Nephron progenitor cell (in vitro differentiated cells): ENCODE measurements around the gene FAM193B.

Experiments used
- DNase-seq: peaks from one replicate; pipeline ENCODE4 v3.0.0; 2021
- H3K27ac Mint-ChIP-seq: 2 replicates; pipeline ENCODE4 v1.8.0; 2021; ENCODE audit warnings: mild to moderate bottlenecking, moderate library complexity, mixed read lengths
- H3K27me3 Mint-ChIP-seq: 2 replicates; pipeline ENCODE4 v1.8.0; 2021; ENCODE audit warnings: mild to moderate bottlenecking, low read depth, mixed read lengths; ENCODE audit not compliant: poor library complexity
- H3K36me3 Mint-ChIP-seq: 2 replicates; pipeline ENCODE4 v1.8.0; 2021; ENCODE audit warnings: low read depth, mixed read lengths
- H3K4me1 Mint-ChIP-seq: 2 replicates; pipeline ENCODE4 v1.8.0; 2021; ENCODE audit warnings: mixed read lengths
- H3K4me3 Mint-ChIP-seq: 2 replicates; pipeline ENCODE4 v1.8.0; 2021; ENCODE audit warnings: mild to moderate bottlenecking, moderate library complexity, mixed read lengths
- H3K9me3 Mint-ChIP-seq: 2 replicates; pipeline ENCODE4 v1.8.0; 2021; ENCODE audit warnings: mild to moderate bottlenecking, moderate library complexity, mixed read lengths
- CTCF ChIP-seq: fragments of 200-600 bp; sonication (generic); IDR thresholded peaks from 2 replicates; pipeline ENCODE4 v1.5.0; 2021; ENCODE audit warnings: antibody characterized with exemption

Gene FAM193B

GRCh38 chr5:177550122-177550521 lies 4.2 kb downstream of the FAM193B start:
- H3K4me1 Mint-ChIP-seq: peaks cover 38% of the 10 kb centered on the region
- no peak overlapping the region for H3K4me3 Mint-ChIP-seq
- no peaks in the 10 kb centered on the region for H3K27me3 Mint-ChIP-seq
- H3K27ac Mint-ChIP-seq: no peak overlapping the region
- no peaks in the 10 kb centered on the region for H3K9me3 Mint-ChIP-seq
- H3K36me3 Mint-ChIP-seq: peaks cover 32% of the 10 kb centered on the region
- TF ChIP-seq CTCF: no peak
- no peak for DNase-seq

GRCh38 chr5:177548495-177548894 lies 5.9 kb downstream of the FAM193B start:
- Mint-ChIP-seq H3K4me3 (no peak overlapping the region), H3K27ac (peak overlapping the region; percentile 70), H3K36me3 (peaks cover 32% of the 10 kb centered on the region), H3K4me1 (peaks cover 30% of the 10 kb centered on the region), H3K27me3 (no peaks in the 10 kb centered on the region), H3K9me3 (no peaks in the 10 kb centered on the region)
- TF ChIP-seq CTCF: no peak
- no peak for DNase-seq

- peaks cover 36% of the 10 kb centered on the region for H3K36me3 Mint-ChIP-seq
- no peak for DNase-seq
Measured at GRCh38 chr5:177547736-177548135, 6.6 kb downstream of the FAM193B start.

GRCh38 chr5:177546258-177546741 lies 8.1 kb downstream of the FAM193B start:
- Mint-ChIP-seq H3K36me3 (peaks cover 38% of the 10 kb centered on the region), H3K4me3 (no peak overlapping the region), H3K27me3 (no peaks in the 10 kb centered on the region), H3K9me3 (no peaks in the 10 kb centered on the region), H3K27ac (peak overlapping the region; percentile 1), H3K4me1 (peaks cover 12% of the 10 kb centered on the region)
- no peak for TF ChIP-seq CTCF
- no peak for DNase-seq

More at GRCh38 chr5:177547736-177548135, 6.6 kb downstream of the FAM193B start:
- Mint-ChIP-seq H3K27ac (no peak overlapping the region), H3K4me1 (peaks cover 22% of the 10 kb centered on the region), H3K9me3 (no peaks in the 10 kb centered on the region), H3K27me3 (no peaks in the 10 kb centered on the region), H3K4me3 (no peak overlapping the region)
- no peak for TF ChIP-seq CTCF

GRCh38 chr5:177545487-177546257 lies 8.7 kb downstream of the FAM193B start:
- peaks cover 12% of the 10 kb centered on the region for H3K4me1 Mint-ChIP-seq

More at GRCh38 chr5:177545487-177546257, 8.7 kb downstream of the FAM193B start:
- Mint-ChIP-seq H3K4me3 (no peak overlapping the region), H3K27me3 (no peaks in the 10 kb centered on the region), H3K27ac (peak overlapping the region; percentile 1), H3K9me3 (no peaks in the 10 kb centered on the region), H3K36me3 (peaks cover 37% of the 10 kb centered on the region)
- no peak for TF ChIP-seq CTCF
- DNase-seq: no peak
